ENCODE data around the gene OPN1SW.

OPN1SW gene

DNA sequence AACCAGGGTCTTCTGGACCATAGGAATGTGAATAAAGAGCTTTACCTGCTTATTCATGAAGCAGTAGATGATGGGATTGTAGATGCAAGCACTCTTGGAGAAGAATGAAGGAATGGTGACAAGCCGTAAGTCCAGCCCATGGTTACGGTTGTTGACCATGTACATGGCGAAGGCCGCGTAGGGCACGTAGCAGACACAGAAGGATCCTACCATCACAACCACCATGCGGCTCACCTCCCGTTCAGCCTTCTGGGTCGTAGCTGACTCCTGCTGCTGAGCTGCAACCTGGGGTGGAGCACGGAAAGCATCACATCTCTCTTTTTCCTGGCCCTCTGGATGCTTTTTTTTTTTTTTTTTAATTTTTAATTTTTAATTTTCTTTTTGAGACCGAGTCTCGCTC lies 2.0 kb downstream of the OPN1SW start:
- TF ChIP-seq, protein P1, sequence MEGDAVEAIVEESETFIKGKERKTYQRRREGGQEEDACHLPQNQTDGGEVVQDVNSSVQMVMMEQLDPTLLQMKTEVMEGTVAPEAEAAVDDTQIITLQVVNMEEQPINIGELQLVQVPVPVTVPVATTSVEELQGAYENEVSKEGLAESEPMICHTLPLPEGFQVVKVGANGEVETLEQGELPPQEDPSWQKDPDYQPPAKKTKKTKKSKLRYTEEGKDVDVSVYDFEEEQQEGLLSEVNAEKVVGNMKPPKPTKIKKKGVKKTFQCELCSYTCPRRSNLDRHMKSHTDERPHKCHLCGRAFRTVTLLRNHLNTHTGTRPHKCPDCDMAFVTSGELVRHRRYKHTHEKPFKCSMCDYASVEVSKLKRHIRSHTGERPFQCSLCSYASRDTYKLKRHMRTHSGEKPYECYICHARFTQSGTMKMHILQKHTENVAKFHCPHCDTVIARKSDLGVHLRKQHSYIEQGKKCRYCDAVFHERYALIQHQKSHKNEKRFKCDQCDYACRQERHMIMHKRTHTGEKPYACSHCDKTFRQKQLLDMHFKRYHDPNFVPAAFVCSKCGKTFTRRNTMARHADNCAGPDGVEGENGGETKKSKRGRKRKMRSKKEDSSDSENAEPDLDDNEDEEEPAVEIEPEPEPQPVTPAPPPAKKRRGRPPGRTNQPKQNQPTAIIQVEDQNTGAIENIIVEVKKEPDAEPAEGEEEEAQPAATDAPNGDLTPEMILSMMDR (IDR thresholded peaks at IDR 0.05; ENCODE audit: extremely low read depth, insufficient read depth, missing control alignments), result no peak
- DNase-seq (ENCODE audit: low spot score), result no peak
- in situ Hi-C loops (cut with MboI; ENCODE audit: low pct_unique_long_range_greater_than_20kb, low sequenced_read_pairs, unreplicated experiment), result no loop called here

DNA sequence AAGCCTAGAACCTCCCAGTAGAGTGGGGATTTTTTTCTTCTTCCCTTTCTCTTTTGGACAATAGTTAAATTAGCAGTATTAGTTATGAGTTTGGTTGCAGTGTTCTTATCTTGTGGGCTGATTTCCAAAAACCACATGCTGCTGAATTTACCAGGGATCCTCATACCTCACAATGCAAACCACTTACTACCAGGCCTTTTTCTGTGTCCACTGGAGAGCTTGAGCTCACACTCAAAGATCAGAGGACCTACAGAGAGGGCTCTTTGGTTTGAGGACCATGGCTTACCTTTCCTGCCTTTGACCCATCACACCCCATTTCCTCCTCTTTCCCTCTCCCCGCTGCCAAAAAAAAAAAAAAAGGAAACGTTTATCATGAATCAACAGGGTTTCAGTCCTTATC lies 5.4 kb downstream of the OPN1SW start:
- in situ Hi-C loops (cut with MboI; ENCODE audit: low pct_unique_long_range_greater_than_20kb, low sequenced_read_pairs, unreplicated experiment), result no loop called here
- DNase-seq (ENCODE audit: low spot score), result no peak
- TF ChIP-seq, protein P1 (IDR thresholded peaks at IDR 0.05; ENCODE audit: extremely low read depth, insufficient read depth, missing control alignments), result no peak

DNA sequence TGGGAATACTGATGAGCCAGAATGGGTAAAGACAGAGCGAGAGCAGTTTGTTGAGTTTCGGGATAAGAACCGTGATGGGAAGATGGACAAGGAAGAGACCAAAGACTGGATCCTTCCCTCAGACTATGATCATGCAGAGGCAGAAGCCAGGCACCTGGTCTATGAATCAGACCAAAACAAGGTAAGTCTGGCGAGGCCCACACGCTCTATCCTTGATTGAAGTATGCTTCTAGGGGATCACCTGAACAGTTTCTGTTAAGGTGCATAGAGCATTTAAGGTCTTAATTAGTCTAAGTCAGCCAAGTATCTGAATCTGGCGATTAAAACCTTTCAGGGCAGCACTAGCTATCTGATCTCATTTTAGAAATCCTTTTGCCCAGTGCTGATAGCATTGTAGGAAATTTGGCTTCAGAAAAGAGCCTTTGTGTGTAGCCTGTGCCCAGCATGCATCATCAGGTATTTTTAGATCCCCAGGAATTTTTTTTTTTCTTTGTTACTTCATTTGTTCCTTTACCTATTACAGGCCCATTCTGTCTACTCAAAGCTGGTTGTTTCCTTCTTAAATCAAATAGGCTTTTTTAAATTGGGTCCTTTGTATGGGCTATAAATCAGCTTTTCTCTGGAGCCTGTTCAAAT lies 8.0 kb downstream of the OPN1SW start:
- TF ChIP-seq, protein P1 (IDR thresholded peaks at IDR 0.05; ENCODE audit: extremely low read depth, insufficient read depth, missing control alignments), result no peak
- in situ Hi-C loops (cut with MboI; ENCODE audit: low pct_unique_long_range_greater_than_20kb, low sequenced_read_pairs, unreplicated experiment), result no loop called here

DNA sequence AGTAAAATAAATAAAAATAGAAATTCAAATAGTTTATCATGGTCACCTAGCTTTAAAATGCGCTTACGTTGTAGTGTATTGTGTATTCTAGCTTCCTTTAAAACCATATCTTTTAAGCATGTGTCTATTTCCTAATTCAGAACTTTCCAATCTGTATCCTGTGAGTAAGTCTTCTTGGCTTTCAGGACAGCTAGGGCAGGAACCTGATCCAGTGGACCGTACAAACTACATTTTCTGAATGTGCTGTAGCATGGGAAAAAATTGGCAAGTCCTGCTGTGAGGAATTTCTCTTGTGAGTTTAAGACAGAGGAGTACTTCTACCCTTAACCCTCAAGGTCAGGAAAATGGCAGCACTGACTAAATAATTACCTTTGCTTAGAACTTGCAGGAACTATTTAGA lies 12.1 kb downstream of the OPN1SW start:
- in situ Hi-C loops (cut with MboI; ENCODE audit: low pct_unique_long_range_greater_than_20kb, low sequenced_read_pairs, unreplicated experiment), result no loop called here
- TF ChIP-seq, protein P1 (IDR thresholded peaks at IDR 0.05; ENCODE audit: extremely low read depth, insufficient read depth, missing control alignments), result no peak
- DNase-seq (ENCODE audit: low spot score), result no peak

More for the DNA sequence above, 8.0 kb downstream of the OPN1SW start:
- DNase-seq (ENCODE audit: low spot score), result no peak

DNA sequence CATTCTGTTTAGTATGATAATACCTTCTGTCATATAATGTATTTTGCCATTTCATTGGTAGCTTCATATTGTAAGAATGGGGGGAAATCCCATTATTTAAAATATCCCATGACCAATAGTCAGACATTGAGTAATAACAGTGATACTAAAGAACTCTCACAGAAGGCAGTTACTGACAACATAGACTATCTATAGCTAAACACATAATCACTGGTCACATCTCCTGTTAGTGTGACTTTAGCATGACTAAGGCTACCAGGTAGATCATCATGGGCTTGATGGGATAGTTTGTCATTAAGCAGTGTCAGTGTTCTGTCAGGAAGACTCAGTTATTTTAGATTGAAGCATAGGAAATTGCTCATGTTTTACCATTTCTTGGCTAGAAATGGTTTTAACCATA lies 16.4 kb downstream of the OPN1SW start:
- TF ChIP-seq, protein P1 (IDR thresholded peaks at IDR 0.05; ENCODE audit: extremely low read depth, insufficient read depth, missing control alignments), result no peak
- in situ Hi-C loops (cut with MboI; ENCODE audit: low pct_unique_long_range_greater_than_20kb, low sequenced_read_pairs, unreplicated experiment), result no loop called here
- no peak for DNase-seq (ENCODE audit: low spot score)

DNA sequence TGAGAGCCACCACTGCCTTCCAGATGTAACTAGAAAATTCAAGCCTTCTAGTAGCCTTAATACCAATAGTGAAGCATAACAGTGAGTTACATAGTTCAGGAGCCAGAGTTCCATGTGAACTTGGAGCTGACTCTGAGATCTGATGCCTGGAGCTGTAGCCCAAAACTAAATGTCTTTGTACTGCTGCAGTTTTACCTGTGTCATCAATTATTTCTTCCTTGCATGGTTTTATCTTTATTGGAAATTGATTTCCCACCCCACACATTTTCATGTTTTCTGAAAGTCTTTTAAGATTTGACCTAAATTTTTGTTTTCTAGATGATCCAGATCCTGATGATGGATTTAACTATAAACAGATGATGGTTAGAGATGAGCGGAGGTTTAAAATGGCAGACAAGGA lies 17.0 kb downstream of the OPN1SW start:
- TF ChIP-seq, protein P1 (IDR thresholded peaks at IDR 0.05; ENCODE audit: extremely low read depth, insufficient read depth, missing control alignments), result no peak
- no peak for DNase-seq (ENCODE audit: low spot score)
- in situ Hi-C loops (cut with MboI; ENCODE audit: low pct_unique_long_range_greater_than_20kb, low sequenced_read_pairs, unreplicated experiment), result no loop called here

Measured in GM13977 (cell line).